ENCODE data around the gene POLR2L.

Gene POLR2L

DNA sequence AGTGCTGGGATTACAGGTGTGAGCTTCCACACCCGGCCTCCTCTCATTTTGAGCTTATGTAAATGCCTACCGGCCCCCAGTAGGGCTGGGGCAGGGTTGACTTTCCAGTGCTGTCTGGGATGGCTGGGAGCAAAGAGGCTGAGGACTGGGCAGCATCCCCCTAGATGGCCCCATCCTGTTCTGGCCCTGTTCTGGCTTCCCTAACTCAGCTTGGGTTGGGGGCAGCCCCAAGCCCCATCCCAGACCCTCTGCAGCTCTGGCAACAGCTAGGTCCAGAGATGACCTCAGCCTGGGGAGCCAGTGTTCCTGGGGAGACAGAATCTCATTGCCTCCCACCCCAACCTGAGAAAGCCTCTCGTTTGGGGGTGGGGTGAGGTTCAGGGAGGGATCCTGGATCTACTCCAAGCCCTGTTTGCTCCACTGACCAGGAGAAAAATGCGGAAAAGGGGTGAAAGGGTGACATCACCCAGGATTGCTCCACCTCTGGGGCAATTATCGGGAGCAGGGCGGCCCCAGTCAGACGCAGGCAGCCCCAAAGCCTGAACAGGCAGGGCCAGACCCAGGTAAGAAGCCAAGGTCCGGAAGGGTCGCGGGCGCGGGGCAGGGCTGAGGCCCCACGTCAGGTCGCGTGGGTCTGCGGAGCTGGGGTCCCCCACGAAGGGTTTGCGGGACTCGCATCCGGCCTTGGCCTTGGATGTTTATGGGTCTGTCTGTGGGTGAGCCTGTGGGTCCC, 23.8 kb downstream of the POLR2L start, which contains the start of gene PNPLA2:
PNPLA2 (plus strand) TSS at position 519 of the 733 bp plus-strand sequence. CDS start 805 bp downstream, outside the sequence.
- Mint-ChIP-seq H3K4me1 (ENCODE audit: low read depth) (peaks cover 30% of the 10 kb centered on the region), H3K9me3 (no peaks in the 10 kb centered on the region), H3K27me3 (peaks cover 6% of the 10 kb centered on the region), H3K36me3 (ENCODE audit: low read depth) (peaks cover 47% of the 10 kb centered on the region), H3K4me3 (peak within 1 kb of the TSS; percentile 88), H3K27ac (peak within 1 kb of the TSS; percentile 87)
- intact Hi-C loops (cut with micrococcal nuclease), result loop anchor here (1.0 kb wide), 1 partner anchor 9 kb away; the partner anchor contains the start of gene RPLP2

DNA sequence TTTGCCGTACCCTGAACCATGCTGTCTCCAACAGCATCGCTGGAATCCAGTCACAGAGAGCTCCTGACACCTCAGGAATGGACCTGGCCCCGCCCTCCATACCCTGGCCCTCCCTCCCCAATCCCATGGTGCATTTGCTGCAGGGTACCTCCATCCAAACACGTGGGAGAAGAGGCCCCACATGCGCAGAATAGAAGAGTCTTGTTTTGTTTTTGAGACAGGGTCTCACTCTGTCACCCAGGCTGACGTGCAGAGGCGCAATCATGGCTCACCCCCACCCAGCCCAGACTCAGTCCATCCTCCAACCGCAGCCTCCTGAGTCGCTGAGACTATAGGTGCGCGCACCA, 25.9 kb downstream of the POLR2L start:
- peaks cover 6% of the 10 kb centered on the region for H3K27me3 Mint-ChIP-seq
- no peaks in the 10 kb centered on the region for H3K9me3 Mint-ChIP-seq
- H3K36me3 Mint-ChIP-seq (ENCODE audit: low read depth), result peaks cover 50% of the 10 kb centered on the region
- no peak overlapping the region for H3K27ac Mint-ChIP-seq
- no peak overlapping the region for H3K4me3 Mint-ChIP-seq
- H3K4me1 Mint-ChIP-seq (ENCODE audit: low read depth), result peaks cover 29% of the 10 kb centered on the region
- intact Hi-C loops (cut with micrococcal nuclease), result no loop called here

DNA sequence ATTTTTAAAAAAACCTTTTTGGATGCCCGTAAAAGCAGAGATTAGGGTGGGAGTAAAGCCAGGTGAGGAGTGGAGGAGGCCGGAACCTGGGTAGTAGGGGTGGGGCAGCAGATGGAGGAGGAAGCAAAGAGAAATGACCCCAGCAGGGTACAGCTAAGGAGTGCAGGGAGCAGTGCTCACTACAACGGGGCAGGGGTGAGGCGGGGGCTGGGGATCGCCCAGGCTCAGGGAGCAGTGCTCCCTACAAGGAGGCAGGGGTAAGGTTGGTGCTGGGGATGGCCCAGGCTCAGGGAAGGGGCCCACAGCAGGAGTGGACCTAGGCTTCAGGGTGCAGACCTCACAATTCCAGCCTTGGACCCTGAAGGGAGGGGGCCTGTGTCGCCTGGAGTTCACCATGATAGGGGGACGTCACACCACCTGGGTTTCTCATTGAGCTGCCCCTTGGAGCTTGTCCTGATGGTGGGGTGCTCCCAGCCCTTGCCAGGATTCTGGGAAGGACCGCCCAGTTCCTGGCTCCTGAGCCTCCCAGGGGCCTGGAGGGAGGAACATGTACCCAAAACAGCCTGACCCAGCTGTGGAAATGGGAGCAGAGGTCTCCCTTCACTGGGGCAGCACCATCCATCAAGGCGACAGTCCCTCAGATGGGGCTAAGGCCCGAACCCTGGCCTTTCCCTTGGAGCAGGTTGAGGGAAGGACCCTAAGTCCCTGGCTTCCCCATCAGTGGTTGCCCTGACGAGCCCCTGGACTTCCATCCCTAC, 26.5 kb downstream of the POLR2L start:
- Mint-ChIP-seq H3K27ac (no peak overlapping the region), H3K4me1 (ENCODE audit: low read depth) (peaks cover 29% of the 10 kb centered on the region), H3K9me3 (no peaks in the 10 kb centered on the region), H3K4me3 (no peak overlapping the region), H3K36me3 (ENCODE audit: low read depth) (peaks cover 53% of the 10 kb centered on the region), H3K27me3 (peaks cover 6% of the 10 kb centered on the region)
- intact Hi-C loops (cut with micrococcal nuclease), result no loop called here

- Mint-ChIP-seq H3K27ac (no peak overlapping the region), H3K4me1 (ENCODE audit: low read depth) (peaks cover 34% of the 10 kb centered on the region), H3K9me3 (no peaks in the 10 kb centered on the region), H3K36me3 (ENCODE audit: low read depth) (peaks cover 62% of the 10 kb centered on the region), H3K4me3 (no peak overlapping the region), H3K27me3 (peaks cover 5% of the 10 kb centered on the region)
- intact Hi-C loops (cut with micrococcal nuclease), result no loop called here
Observed at GRCh38 chr11:813456-814096, 28.8 kb downstream of the POLR2L start.

- Mint-ChIP-seq H3K27me3 (peaks cover under 1% of the 10 kb centered on the region), H3K36me3 (ENCODE audit: low read depth) (peaks cover 62% of the 10 kb centered on the region), H3K4me3 (no peak overlapping the region), H3K4me1 (ENCODE audit: low read depth) (peaks cover 35% of the 10 kb centered on the region), H3K27ac (no peak overlapping the region), H3K9me3 (no peaks in the 10 kb centered on the region)
- intact Hi-C loops (cut with micrococcal nuclease), result no loop called here
Observed at GRCh38 chr11:813072-813455, 29.3 kb downstream of the POLR2L start.

GRCh38 chr11:812390-812789, 29.9 kb downstream of the POLR2L start:
- Mint-ChIP-seq H3K9me3 (no peaks in the 10 kb centered on the region), H3K4me1 (ENCODE audit: low read depth) (peaks cover 42% of the 10 kb centered on the region), H3K27ac (peak overlapping the region; percentile 97), H3K36me3 (ENCODE audit: low read depth) (peaks cover 62% of the 10 kb centered on the region), H3K27me3 (no peaks in the 10 kb centered on the region), H3K4me3 (no peak overlapping the region)
- intact Hi-C loops (cut with micrococcal nuclease), result no loop called here

DNA sequence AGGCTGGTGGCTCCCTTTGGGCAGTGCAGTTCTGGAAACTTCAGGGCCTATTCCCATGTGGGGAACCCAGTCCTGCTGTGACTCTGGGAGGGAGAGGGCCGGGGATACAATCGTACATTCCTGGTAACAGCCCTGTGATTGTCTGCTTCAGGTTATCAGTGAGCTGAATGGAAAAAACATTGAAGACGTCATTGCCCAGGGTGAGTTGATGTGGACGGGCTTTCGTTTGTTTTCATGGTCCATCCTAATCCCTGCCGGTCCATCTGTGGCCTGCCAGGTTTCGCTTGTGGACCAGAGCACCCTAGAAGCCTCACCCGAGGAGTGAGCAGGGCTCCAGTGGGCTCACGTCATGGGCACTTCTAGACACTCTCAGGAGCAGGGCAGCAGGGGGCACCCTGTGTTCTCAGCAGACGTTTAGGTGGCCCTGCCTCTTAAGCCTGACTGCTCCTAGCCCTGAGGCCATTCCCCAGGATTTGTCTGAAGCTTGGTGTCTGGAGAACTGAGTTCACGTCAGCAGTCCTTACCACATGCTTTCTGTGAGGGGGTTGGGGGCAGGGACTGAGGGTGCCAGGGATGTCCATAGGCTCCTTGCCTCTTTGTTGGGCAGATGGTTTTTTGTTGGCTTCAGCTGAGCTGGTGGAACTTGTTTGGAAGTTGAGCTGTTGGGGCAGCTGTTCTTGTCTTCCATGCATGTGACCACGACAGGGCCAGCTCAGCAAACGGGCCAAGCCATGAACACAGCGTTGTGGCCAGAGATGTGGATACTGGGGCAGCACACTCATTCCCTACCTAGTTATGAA, 30.7 kb downstream of the POLR2L start:
- H3K27me3 Mint-ChIP-seq, result no peaks in the 10 kb centered on the region
- intact Hi-C loops (cut with micrococcal nuclease), result no loop called here
- H3K9me3 Mint-ChIP-seq, result no peaks in the 10 kb centered on the region
- peak overlapping the region; percentile 92 for H3K4me3 Mint-ChIP-seq
- H3K36me3 Mint-ChIP-seq (ENCODE audit: low read depth), result peaks cover 62% of the 10 kb centered on the region
- H3K27ac Mint-ChIP-seq, result peak overlapping the region; percentile 97
- peaks cover 44% of the 10 kb centered on the region for H3K4me1 Mint-ChIP-seq (ENCODE audit: low read depth)

DNA sequence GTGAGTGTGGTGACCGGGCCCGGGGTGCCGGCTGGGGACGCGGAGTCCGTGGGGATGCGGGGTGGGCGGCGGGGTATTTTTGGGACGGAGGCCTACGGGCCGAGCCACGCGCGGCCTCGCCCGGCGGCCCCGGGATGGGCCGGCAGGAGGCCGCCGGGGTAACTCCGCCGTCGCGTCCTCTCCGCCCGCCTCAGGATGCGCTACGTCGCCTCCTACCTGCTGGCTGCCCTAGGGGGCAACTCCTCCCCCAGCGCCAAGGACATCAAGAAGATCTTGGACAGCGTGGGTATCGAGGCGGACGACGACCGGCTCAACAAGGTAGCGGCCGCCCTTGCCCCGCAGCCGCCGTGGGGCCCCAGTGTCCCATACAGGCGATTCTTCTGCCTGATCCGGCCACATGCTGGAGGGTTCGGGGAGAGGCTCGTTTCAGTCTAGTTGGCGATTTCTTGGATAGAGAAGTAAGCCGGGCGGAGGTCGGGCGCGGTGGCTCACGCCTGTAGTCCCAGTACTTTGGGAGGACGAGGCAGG, 32.2 kb downstream of the POLR2L start:
- peak overlapping the region; percentile 92 for H3K4me3 Mint-ChIP-seq
- peaks cover 62% of the 10 kb centered on the region for H3K36me3 Mint-ChIP-seq (ENCODE audit: low read depth)
- H3K4me1 Mint-ChIP-seq (ENCODE audit: low read depth), result peaks cover 49% of the 10 kb centered on the region
- intact Hi-C loops (cut with micrococcal nuclease), result no loop called here
- H3K27ac Mint-ChIP-seq, result peak overlapping the region; percentile 97
- H3K27me3 Mint-ChIP-seq, result no peaks in the 10 kb centered on the region
- no peaks in the 10 kb centered on the region for H3K9me3 Mint-ChIP-seq

DNA sequence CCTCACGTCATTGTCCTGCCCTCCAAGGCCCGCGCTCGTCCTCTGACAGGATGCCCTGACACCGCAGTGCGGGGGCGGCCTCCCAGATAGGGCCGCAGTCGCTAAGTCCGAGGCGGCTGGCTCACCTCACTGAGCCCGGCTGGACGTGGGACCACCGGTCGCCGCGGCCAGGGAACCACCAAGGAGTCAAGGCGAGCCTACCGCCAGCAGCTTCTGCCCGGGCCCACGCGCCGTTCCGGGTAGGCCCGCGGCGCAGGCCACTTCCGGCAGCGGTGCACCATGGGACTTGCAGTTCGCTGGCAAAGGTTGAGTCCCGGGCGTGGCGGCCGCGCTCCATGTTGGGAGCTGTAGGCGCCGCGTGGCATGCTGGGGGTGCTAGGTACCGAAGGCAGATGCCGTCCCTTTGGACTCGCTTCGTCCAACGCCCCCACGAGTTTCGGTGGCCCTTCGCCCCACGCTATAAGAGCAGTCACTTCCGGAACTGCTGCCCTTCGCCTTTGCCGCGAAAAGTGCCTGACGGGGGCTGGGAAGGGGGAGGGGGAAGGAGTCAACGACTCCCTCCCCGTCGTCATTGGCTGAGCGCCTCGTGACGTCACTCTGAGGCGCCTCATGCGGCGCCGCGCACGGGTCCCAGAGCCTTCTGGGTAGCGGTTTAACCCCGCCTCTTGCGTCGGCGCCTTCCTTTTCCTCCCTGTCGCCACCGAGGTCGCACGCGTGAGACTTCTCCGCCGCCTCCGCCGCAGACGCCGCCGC, 32.9 kb downstream of the POLR2L start, which contains the start of gene RPLP2:
RPLP2 (plus strand) TSS at position 681 of the 753 bp plus-strand sequence. CDS start 268 bp downstream, outside the sequence.
- Mint-ChIP-seq H3K4me3 (peak within 1 kb of the TSS; percentile 92), H3K36me3 (ENCODE audit: low read depth) (peaks cover 58% of the 10 kb centered on the region), H3K4me1 (ENCODE audit: low read depth) (peaks cover 51% of the 10 kb centered on the region), H3K27ac (peak within 1 kb of the TSS; percentile 97), H3K27me3 (no peaks in the 10 kb centered on the region), H3K9me3 (no peaks in the 10 kb centered on the region)
- intact Hi-C loops (cut with micrococcal nuclease), result loop anchor here (1.0 to 5.0 kb wide), 2 partner anchors 10 to 33 kb away; partner anchors contain the start of genes POLR2L and TSPAN4

DNA sequence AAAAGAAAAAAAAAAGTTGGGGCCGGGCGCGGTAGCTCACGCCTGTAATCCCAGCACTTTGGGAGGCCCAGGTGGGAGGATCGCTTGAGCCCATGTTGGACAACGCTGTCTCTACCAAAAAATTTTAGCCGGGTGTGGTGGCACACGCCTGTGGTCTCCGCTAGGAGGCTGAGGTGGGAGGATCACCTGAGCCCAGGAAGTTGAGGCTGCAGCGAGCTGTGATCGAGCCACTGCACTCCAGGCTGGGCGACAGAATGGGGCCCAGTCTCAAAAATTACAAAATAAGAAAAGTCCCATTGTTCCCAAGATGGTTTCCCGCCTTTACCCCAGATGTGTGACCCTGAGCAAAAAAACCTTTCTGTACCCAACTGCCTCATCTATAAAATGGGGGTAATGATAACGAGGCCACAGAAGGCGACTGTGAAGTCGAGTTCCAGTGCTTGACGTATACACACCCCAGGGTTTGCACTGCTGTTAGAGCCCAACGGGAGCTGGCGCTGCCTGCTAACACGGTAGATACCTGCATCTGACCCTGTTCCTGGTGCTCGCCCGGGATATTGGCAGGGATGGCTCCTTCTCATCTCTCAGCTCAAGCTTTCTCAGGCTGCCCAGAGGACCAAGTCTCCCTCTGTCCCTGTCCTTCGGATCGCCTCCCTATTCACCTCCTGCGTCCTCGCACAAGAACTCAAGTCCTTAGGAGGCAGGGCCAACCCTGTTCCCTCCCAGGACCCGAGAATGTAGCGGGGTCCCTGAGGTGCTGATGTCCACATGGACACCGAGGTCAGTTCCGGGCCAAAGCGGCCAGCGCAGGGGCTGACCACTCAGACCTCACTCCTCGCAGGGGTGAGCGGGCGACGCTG, 33.7 kb downstream of the POLR2L start:
- peaks cover 2% of the 10 kb centered on the region for H3K27me3 Mint-ChIP-seq
- H3K4me1 Mint-ChIP-seq (ENCODE audit: low read depth), result peaks cover 59% of the 10 kb centered on the region
- peak overlapping the region; percentile 92 for H3K4me3 Mint-ChIP-seq
- no peaks in the 10 kb centered on the region for H3K9me3 Mint-ChIP-seq
- peaks cover 55% of the 10 kb centered on the region for H3K36me3 Mint-ChIP-seq (ENCODE audit: low read depth)
- intact Hi-C loops (cut with micrococcal nuclease), result loop anchor here (1.0 to 5.0 kb wide), 2 partner anchors 11 to 34 kb away; partner anchors contain the start of genes POLR2L and TSPAN4
- H3K27ac Mint-ChIP-seq, result peak overlapping the region; percentile 97

GRCh38 chr11:804599-804964, 37.7 kb downstream of the POLR2L start:
- H3K27ac Mint-ChIP-seq, result no peak overlapping the region
- no peaks in the 10 kb centered on the region for H3K9me3 Mint-ChIP-seq

More at GRCh38 chr11:804599-804964, 37.7 kb downstream of the POLR2L start:
- H3K4me3 Mint-ChIP-seq, result peak overlapping the region; percentile 73
- peaks cover 2% of the 10 kb centered on the region for H3K27me3 Mint-ChIP-seq
- H3K36me3 Mint-ChIP-seq (ENCODE audit: low read depth), result peaks cover 53% of the 10 kb centered on the region
- peaks cover 35% of the 10 kb centered on the region for H3K4me1 Mint-ChIP-seq (ENCODE audit: low read depth)
- intact Hi-C loops (cut with micrococcal nuclease), result no loop called here

All from dendritic cell treated with granulocyte-macrophage colony-stimulating factor and Interleukin-4, amounts not matched to agents 40 ng/mL and 50 ng/mL, for 4 days (primary cell).